GF-D8 (cell line): ENCODE data around the gene SPATA17.
"Not testable (repeated sequence)": the region's sequence is repeated elsewhere in the genome, so short reads cannot be mapped to it uniquely, and the experiment has no call there.

Experiments used
- DNase-seq: peaks from one replicate; lab custom pipeline; 2025; lab: John Stamatoyannopoulos, UW

SPATA17 gene

GRCh38 chr1:217630711-217631591, at the start of gene SPATA17, which contains the start of gene GPATCH2:
TSS of gene SPATA17 (plus strand) at chr1:217631344. CDS start at chr1:217631379, 35 bp downstream.
TSS of gene GPATCH2 (minus strand) at chr1:217631090. CDS start at chr1:217630971, 119 bp downstream.
- peak; percentile 75 for DNase-seq

- DNase-seq = not testable (repeated sequence)
Observed at GRCh38 chr1:217584286-217584811, 46.8 kb upstream of the SPATA17 start.

DNA sequence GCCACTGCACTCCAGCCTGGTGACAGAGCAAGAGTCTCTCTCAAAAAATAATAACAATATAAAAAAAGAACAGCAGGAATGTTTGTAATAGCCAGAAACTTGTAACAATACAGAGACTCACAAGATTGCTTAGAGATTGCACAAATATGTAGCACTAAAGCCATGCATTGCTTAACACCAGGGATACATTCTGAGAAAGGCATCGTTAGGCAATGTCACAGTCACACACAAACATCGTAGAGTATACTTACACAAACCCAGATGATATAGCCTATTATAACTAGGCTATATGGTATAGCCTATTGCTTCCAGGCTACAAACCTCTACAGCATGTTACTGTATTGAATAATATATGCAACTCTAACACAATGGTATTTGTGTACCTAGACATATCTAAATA, 45.6 kb upstream of the SPATA17 start:
- no peak for DNase-seq

DNA sequence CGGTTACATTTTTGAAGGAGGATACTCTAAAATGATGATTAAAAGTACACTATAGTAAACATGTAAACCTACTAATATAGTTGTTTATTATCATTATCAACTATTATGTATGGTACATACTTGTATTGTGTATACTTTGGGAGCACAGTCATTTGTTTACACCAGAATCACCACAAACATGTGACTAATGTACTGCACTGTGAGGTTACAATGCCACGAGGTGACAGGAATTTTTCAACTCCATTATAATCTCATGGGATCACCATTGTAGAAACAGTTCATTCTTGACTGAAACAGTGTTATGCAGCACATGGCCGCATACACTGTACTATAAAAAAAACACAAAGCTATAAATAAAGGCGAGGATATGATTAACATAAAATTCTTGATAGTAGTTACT, 44.6 kb upstream of the SPATA17 start:
- DNase-seq = no peak

GRCh38 chr1:217590598-217590997, 40.5 kb upstream of the SPATA17 start:
- no peak for DNase-seq

DNA sequence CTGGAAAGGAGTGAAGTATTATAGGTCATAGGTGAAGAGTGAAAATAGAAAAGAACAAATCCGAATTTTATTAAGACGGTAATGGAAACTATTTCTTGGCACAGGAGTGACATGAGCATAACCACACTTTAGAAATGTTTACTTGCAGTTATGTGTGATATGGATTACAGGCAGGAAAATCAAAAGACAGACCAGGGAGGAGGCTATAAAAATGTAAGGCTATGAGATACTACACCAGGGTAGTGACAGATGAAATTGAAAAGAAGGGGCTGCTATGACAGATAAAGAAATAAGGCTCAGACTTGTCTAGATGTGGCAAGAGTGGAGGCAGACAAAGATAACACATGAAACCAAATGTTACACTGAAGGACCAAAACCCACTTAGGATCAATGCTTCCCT, 32.0 kb upstream of the SPATA17 start:
- DNase-seq = no peak

- DNase-seq = no peak
Observed at GRCh38 chr1:217602380-217602779, 28.8 kb upstream of the SPATA17 start.

DNA sequence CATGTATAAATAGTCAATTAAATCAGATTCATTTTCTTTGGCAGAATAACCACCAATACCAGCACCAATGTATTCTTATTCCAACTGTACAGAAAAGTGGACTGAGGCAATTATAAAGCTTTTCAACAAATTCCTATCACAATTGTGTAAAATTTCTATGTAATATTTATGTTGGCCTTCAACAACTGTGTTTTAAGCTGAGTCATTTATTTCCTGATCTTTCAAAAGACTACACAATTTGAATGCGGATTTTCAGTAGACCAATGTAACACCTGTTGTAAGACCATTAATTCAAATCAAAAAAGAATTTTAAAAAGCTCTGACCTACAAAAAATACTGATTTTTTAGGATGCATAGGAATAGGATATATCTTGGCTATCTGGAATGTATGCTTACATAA, 25.8 kb upstream of the SPATA17 start:
- no peak for DNase-seq

DNA sequence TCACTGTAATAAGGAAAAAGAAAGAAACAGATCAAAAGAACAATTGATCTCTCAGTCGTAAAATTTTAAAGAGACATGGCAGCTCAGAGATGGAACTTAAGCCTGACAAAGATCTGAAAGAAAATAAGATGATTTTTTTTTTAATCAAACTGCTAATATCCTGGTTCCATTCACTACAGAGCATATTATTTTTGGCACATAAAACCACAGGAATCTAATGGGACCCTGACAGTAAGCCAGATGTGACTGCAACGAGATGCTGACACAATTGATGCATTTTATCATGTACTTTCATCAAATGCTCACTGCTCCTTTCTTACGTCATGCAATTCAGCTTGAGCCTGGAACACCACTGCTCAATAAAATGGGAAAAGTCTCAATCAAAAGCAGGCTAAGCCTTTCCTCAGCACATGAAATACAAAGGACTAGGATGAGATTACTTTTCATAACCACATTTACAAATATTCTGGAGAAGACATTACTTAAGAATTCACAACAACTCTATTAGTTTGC, 16.9 kb upstream of the SPATA17 start:
- no peak for DNase-seq

DNA sequence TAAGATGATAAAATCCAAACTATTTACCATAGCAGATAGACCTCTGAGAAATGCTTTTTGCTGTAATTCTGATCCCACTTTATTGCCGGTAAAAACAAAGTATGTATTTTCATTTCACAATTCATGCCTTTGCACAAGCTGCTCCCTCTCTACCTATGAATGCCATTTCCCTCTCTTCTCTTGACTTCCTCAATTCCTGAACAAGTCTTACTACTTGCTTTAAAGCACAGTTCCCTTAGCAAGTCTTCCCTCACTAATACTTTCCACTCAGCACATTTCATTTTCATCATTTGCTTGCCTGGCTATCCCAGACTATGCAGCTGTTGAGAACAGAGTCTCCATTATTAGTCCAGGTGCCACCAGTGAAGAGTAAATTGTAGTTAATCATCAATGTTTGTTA, 14.0 kb upstream of the SPATA17 start:
- DNase-seq = peak; percentile 33

DNA sequence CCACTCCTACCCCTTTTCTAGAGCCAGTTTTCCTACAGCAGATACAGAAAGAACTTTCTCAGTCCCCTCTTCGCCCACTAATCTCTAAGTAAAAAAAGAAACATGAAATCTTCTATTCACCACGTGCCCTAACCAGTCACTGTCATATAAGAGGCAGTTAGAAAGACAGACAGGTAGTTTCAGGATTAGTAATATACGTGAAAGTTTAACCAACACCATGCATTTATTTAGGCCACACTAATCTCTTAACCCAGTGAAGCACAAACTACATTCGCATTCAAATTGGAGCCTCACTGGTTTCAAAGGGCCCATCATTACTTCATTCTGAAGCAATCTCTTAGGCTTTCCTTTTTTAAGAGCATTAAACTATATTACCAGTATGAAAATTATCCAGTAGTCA, 10.3 kb upstream of the SPATA17 start:
- DNase-seq = no peak

GRCh38 chr1:217622042-217622441, 9.1 kb upstream of the SPATA17 start:
- DNase-seq = no peak

DNA sequence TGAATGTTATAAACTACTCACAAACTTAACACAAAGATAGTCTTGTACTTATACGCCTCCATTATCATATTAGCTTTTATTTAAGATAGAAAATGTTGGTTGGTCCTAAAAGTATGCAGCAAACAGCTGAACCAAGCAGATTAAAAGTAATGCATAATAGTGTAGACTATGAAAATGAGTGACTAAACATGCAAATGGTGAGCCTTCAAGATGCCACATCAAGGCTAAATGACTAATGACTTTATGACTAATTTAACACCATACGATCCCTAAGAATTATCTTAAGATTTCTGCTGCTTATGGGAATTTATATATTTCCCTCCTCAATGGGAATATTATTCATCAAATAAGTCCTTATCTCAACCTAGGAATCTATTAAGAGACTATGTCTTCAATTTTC, 4.8 kb upstream of the SPATA17 start:
- no peak for DNase-seq

DNA sequence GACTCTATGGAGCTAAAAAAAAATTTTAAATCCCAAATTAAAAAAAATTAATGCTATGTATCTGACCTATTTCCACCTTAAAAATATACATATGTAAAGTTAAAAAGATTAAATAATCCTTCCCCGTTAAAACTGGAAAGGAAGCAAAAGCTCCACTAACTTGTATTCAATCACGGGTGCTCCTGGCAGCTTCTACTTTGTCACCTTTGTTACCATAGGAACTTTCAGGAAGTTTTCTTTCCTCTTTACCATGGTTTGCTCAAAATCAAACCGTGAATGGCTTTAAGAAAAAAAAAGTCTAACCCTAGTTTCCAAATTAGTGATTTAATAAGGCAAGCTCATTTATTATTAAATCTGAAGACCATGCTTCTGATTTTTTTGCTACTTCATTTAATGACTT, 3.7 kb upstream of the SPATA17 start:
- no peak for DNase-seq

DNA sequence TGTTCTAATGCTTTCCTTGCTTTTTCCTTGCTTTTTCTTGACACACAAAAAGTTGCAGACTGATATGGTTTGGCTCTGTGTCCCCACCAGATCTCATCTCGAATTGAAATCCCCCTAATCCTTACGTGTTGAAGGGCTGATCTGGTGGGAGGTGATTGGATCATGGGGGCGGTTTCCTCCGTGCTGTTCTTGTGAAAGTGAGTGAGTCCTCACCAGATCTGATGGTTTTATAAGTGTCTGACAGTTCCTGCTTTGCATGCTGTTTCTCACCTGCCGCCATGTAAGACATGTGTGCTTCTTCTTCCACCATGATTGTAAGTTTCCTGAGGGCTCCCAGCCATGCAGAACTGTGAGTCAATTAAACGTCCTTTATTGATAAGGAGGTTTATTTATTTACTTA, 11.3 kb downstream of the SPATA17 start:
- DNase-seq = no peak

DNA sequence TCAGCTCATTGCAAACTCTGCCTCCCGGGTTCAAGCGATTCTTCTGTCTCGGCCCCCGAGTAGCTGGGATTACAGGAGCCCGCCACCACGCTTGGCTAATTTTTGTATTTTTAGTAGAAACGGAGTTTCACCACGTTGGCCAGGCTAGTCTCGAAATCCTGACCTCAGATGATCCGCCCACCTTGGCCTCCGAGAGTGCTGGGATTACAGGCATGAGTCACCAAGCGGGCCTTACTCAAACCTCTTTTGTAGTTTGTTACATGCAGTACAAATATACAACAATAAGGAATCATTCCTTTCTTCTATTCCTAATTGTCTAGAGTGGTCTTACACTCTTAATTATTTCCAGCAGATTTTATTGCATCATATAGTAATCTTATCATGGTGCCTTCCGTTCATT, 16.6 kb downstream of the SPATA17 start:
- no peak for DNase-seq

- DNase-seq = no peak
Observed at GRCh38 chr1:217650674-217651073, 19.5 kb downstream of the SPATA17 start.

DNA sequence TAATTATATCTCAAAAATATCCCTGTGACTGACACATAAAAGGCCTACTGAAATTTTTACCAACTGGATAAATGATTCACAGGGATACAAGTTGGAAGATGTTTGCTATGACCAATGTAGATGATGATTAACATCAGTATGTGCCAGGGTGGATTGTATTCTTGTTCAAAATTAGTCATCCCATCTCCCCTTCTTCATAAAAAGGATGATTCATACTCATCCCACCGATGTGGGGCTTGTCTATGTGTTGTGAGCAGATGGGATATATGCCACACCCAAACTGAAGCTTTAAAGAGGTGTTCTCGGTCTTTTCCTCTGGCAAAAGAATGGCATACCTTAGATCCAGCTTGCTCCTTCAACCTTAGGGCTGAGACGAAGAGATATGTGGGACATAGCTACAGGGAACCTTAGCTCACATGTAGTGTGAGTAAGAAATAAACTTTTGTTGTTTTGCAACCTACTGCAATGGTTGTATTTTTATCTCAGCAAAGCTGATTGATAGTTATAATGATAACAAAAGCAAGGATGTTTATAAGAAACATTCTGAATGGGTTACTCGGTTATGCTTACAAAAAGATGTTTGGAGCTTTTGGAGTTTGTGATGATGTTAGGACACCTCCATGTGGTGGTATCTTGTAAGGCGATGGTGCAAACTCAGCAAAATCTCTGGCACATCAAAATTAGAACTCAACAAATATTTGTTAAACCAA, 29.4 kb downstream of the SPATA17 start:
- DNase-seq = no peak

DNA sequence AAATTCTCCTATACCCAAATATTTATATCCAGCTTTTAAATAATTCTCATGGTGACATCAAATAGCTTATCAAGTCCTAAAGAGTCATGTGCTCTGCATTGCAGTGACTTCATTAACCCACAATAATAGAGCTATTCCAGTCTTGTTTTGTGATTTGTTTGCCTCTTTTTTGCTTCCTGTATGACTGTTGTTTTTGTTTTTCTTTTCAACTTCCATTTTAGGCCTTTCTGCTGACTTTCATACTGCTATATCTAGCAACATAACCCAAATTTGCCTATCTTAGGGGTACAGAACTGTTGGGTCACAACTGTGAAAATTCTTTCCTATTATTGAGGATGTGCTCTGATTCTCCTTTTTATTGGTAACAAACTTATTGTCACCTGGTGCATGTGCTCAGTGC, 30.3 kb downstream of the SPATA17 start:
- no peak for DNase-seq

DNA sequence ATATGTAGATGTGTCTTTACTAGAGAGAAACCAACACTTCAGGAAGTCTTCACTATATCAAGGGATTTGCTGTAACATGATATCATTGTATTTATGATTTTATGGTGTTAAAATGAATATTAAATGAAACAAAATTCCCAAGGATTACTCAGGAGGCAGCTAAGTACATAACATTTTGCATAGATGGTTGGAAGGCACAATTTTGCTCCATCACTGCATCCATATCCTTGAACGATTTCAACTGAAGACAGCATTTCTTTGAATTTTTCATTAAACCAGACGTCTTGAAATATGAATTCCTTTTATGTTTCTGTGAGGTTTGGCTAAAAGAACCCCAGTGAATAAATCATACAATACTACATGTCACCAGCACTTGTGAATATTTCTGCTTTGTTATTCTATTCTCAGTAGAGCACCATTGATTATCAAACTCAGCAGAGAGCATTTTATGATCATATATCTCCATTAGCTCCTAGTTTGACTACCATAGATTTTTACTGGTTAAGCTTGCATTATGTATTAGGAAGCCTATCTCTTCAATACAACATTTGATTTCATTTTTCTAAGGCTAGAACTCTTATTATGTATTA, 37.3 kb downstream of the SPATA17 start:
- no peak for DNase-seq

GRCh38 chr1:217673387-217673786, 42.2 kb downstream of the SPATA17 start:
- no peak for DNase-seq

DNA sequence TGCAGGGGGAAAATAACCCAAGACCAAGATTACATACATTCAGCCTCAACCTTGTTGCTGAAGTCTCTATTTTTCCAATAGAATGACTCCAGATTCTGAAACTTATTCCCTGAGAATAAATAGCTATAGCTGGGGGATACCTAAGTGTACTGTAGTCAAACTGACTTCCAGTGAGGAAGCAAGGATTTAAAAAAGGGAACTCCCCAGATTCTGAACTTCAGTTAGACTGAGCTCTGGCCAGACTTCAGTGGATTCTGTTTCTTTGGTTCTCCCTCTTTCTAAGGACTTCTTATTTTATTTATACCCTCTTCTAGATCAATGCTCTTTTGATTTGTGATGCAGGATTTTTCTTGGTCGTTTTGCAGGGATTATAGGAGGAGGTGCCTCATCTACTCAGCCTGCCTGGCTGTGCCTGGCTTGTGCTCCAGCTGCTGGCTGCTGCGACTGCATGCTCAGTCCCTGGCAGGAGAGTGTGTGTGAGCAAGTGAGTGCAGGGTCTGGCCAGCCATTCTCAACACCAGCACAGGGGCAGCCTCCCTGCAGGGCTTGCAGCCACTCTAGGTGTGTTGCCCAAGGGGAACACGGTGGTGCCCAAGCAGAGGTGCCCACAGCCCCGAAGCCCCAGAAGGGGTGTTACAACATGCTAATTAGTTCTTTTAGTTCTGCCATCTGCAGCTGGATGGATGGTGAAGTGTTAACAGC, 43.0 kb downstream of the SPATA17 start:
- no peak for DNase-seq
